Fibroblast of lung (primary cell): ENCODE measurements around the gene MAPKAP1.

Source experiments
- CTCF ChIP-seq, 2 donors: IDR thresholded peaks in 1 of 2; conservative IDR thresholded peaks in 1 of 2; 1 replicate in 1 of 2; 2 replicates in 1 of 2; pipeline ENCODE4 v1.5.1; 2011 to 2012; ENCODE audit warnings: low read length in 2 of 2, control low read depth in 1 of 2, inconsistent platforms in 1 of 2, low read depth in 1 of 2, mild to moderate bottlenecking in 1 of 2
- EZH2 ChIP-seq: IDR thresholded peaks from 2 replicates; pipeline ENCODE4 v1.5.1; 2012; ENCODE audit warnings: low read length, control low read depth, mild to moderate bottlenecking; ENCODE audit errors: missing control alignments

- no peak for TF ChIP-seq CTCF (conservative IDR thresholded peaks at IDR 0.05 in 1 of 2, IDR thresholded peaks at IDR 0.05 in 1 of 2; ENCODE audit: low read depth in 1 of 2, low read length in 2 of 2)
- TF ChIP-seq EZH2 = no peak
Measured at GRCh38 chr9:125508249-125508648, 198.8 kb downstream of the MAPKAP1 start.
